HCT116 (cell line): ENCODE measurements around the gene KCNH5. TPM values are rescaled to one million over a fixed set of nuclear protein-coding genes. Genes with fewer than 3 reads are reported as not detected.

Source experiments
- ATAC-seq: fragments of 200-7000 bp; cut with Tn5 transposase; 2 replicates; pipeline ENCODE4 v1.9.1; 2020; ENCODE audit warnings: mild to moderate bottlenecking, moderate library complexity
- BruUV-seq: library from RNA; stranded (reverse); fragments of 400-500 nt; replicated peaks from 2 replicates; lab custom pipeline; 2021; lab: Mats Ljungman, UMichigan
- CTCF ChIA-PET: fragments of 300-600 bp; sonication (Branson Sonifier 250); formaldehyde crosslinking; loops from one replicate; lab custom pipeline; 2021; ENCODE audit warnings: antibody characterized with exemption; lab: Charles Lee
- POLR2A ChIA-PET: fragments of 300-600, 350-600 bp; sonication (Branson Sonifier 250); formaldehyde crosslinking; loops from one replicate; lab custom pipeline; 2021; ENCODE audit warnings: antibody characterized with exemption; lab: Charles Lee
- RAD21 ChIA-PET, 2 experiments: fragments of 300-600 bp; sonication (Branson Sonifier 250); formaldehyde crosslinking; loops; one replicate each; lab custom pipeline; 2023; ENCODE audit warnings: low total read pairs in 2 of 2; ENCODE audit not compliant: uncharacterized antibody in 2 of 2, unreplicated experiment in 2 of 2, low non-redundant PET in 1 of 2; lab: Charles Lee
- DNase-seq: peaks from one replicate; pipeline ENCODE4 v3.0.0-alpha.2; 2010; ENCODE audit warnings: low read depth, low spot score
- H2AFZ ChIP-seq: fragments of 200-600 bp; shearing (Covaris generic), sonication (generic); 2 replicates; pipeline ENCODE4 v1.6.1; 2017; ENCODE audit warnings: low read depth, mixed run types, mixed read lengths, antibody characterized with exemption, low read length; ENCODE audit not compliant: poor library complexity, severe bottlenecking
- H3K27ac ChIP-seq: 2 replicates; pipeline ENCODE4 v1.5.1; 2012; ENCODE audit warnings: low read depth, low read length
- H3K27me3 ChIP-seq: fragments of 200-600 bp; sonication (generic); 2 replicates; pipeline ENCODE4 v1.6.1; 2016; ENCODE audit warnings: mixed run types, low read length, mixed read lengths; ENCODE audit not compliant: insufficient read depth
- H3K36me3 ChIP-seq, 2 experiments: fragments of 200-500 bp in 1 of 2; fragments of 200-600 bp in 1 of 2; sonication (Bioruptor generic) in 1 of 2; sonication (generic) in 1 of 2; 2 replicates each; pipeline versions ENCODE4 v1.5.1 to v1.6.1; 2014 to 2016; ENCODE audit warnings: low read length in 2 of 2, inconsistent platforms in 1 of 2, mixed read lengths in 1 of 2, mixed run types in 1 of 2; ENCODE audit not compliant: insufficient read depth in 2 of 2, control insufficient read depth in 1 of 2
- H3K4me1 ChIP-seq, 2 experiments: fragments of 200-600 bp in 1 of 2; sonication (generic) in 1 of 2; 2 replicates each; pipeline versions ENCODE4 v1.5.1 to v1.6.1; 2012 to 2017; ENCODE audit warnings: low read length in 2 of 2, inconsistent platforms in 1 of 2, mild to moderate bottlenecking in 1 of 2, mixed read lengths in 1 of 2, mixed run types in 1 of 2, moderate library complexity in 1 of 2; ENCODE audit not compliant: insufficient read depth in 2 of 2, control insufficient read depth in 1 of 2
- H3K4me2 ChIP-seq: fragments of 200-600 bp; sonication (generic); 2 replicates; pipeline ENCODE4 v1.6.1; 2017; ENCODE audit warnings: mixed run types, low read length, mixed read lengths
- H3K4me3 ChIP-seq, 2 experiments: fragments of 200-600 bp in 1 of 2; sonication (generic) in 1 of 2; replicated peaks in 1 of 2; 2 replicates each; pipeline ENCODE4 v1.5.1; 2011 to 2016; ENCODE audit warnings: low read length in 2 of 2, control low read depth in 1 of 2, low read depth in 1 of 2, mild to moderate bottlenecking in 1 of 2, mixed read lengths in 1 of 2, mixed run types in 1 of 2
- H3K79me2 ChIP-seq: fragments of 200-600 bp; sonication (generic); 2 replicates; pipeline ENCODE4 v1.6.1; 2017; ENCODE audit warnings: mild to moderate bottlenecking, mixed run types, low read length, moderate library complexity, mixed read lengths; ENCODE audit not compliant: insufficient read depth
- H3K9ac ChIP-seq: fragments of 200-600 bp; sonication (generic); 2 replicates; pipeline ENCODE4 v1.6.1; 2016; ENCODE audit warnings: low read length, mixed read lengths
- H3K9me2 ChIP-seq: fragments of 200-600 bp; sonication (generic), shearing (Covaris generic); 2 replicates; pipeline ENCODE4 v1.6.1; 2017; ENCODE audit warnings: mixed run types, mild to moderate bottlenecking, moderate library complexity; ENCODE audit not compliant: insufficient read depth
- H3K9me3 ChIP-seq, 2 experiments: fragments of 200-500 bp in 1 of 2; fragments of 200-600 bp in 1 of 2; sonication (Bioruptor generic) in 1 of 2; sonication (generic) in 1 of 2; 2 replicates each; pipeline ENCODE4 v1.6.1; 2014 to 2017; ENCODE audit warnings: low read length in 2 of 2, mixed read lengths in 2 of 2, inconsistent platforms in 1 of 2, low read depth in 1 of 2, mild to moderate bottlenecking in 1 of 2, mixed run types in 1 of 2, moderate library complexity in 1 of 2; ENCODE audit not compliant: control insufficient read depth in 1 of 2, insufficient read depth in 1 of 2
- H4K20me1 ChIP-seq: fragments of 200-600 bp; sonication (generic), shearing (Covaris generic); 2 replicates; pipeline ENCODE4 v1.6.1; 2017; ENCODE audit warnings: mixed run types, mild to moderate bottlenecking, moderate library complexity; ENCODE audit not compliant: insufficient read depth
- CBX3 ChIP-seq: IDR thresholded peaks from 2 replicates; pipeline ENCODE4 v1.6.1; 2012; ENCODE audit warnings: low read depth
- EGR1 ChIP-seq: IDR thresholded peaks from 2 replicates; pipeline ENCODE4 v1.6.1; 2012; ENCODE audit warnings: low read depth
- EZH2phosphoT487 ChIP-seq: fragments of 200-600 bp; IDR thresholded peaks from 2 replicates; pipeline ENCODE4 v1.6.1; 2018; ENCODE audit warnings: antibody characterized with exemption, borderline replicate concordance
- FOSL1 ChIP-seq: IDR thresholded peaks from 2 replicates; pipeline ENCODE4 v1.6.1; 2012; ENCODE audit warnings: low read depth
- POLR2A ChIP-seq: IDR thresholded peaks from 2 replicates; pipeline ENCODE4 v1.7.0; 2011; ENCODE audit warnings: borderline replicate concordance; ENCODE audit not compliant: insufficient read depth, insufficient read length; ENCODE audit errors: extremely low read depth
- SIN3A ChIP-seq: IDR thresholded peaks from 2 replicates; pipeline ENCODE4 v1.6.1; 2012; ENCODE audit warnings: low read depth
- TCF7L2 ChIP-seq: IDR thresholded peaks from 2 replicates; pipeline ENCODE4 v1.7.0; 2011; ENCODE audit warnings: borderline replicate concordance, inconsistent platforms; ENCODE audit not compliant: insufficient read depth, insufficient read length; ENCODE audit errors: extremely low read depth
- ZNF274 ChIP-seq: fragments of 200-500 bp; sonication (Bioruptor generic); IDR thresholded peaks from 2 replicates; pipeline ENCODE4 v1.6.1; 2014; ENCODE audit warnings: mild to moderate bottlenecking, low read depth, low read length, inconsistent platforms
- intact Hi-C: fragments of 100-400 bp; cut with micrococcal nuclease; formaldehyde crosslinking; loops from 2 replicates; pipeline ENCODE4 v1.10.0; 2022
- total RNA-seq: library from RNA; stranded (reverse); gene quantifications from one replicate; pipeline ENCODE4 v1.2.1, GENCODE V29; 2021; ENCODE audit not compliant: unreplicated experiment
- TF ChIP-seq, protein P1 (sequence below): IDR thresholded peaks from 2 replicates; pipeline ENCODE4 v1.6.1; 2012
- TF ChIP-seq, protein P2 (sequence below), 3 experiments: fragments of 200-600 bp in 1 of 3; sonication (generic) in 1 of 3; IDR thresholded peaks in 2 of 3; conservative IDR thresholded peaks in 1 of 3; 2 replicates each; pipeline ENCODE4 v1.5.1; 2012 to 2017; ENCODE audit warnings: low read depth in 2 of 3, low read length in 2 of 3, antibody characterized with exemption in 1 of 3, borderline replicate concordance in 1 of 3, control low read depth in 1 of 3, mild to moderate bottlenecking in 1 of 3, mixed read lengths in 1 of 3, mixed run types in 1 of 3, moderate library complexity in 1 of 3; ENCODE audit not compliant: insufficient read depth in 1 of 3
- TF ChIP-seq, protein P3 (sequence below): IDR thresholded peaks from 2 replicates; pipeline ENCODE4 v1.6.1; 2012; ENCODE audit warnings: low read depth

Gene KCNH5
- total RNA-seq, 1 experiment from 2014 or later: not detected

DNA sequence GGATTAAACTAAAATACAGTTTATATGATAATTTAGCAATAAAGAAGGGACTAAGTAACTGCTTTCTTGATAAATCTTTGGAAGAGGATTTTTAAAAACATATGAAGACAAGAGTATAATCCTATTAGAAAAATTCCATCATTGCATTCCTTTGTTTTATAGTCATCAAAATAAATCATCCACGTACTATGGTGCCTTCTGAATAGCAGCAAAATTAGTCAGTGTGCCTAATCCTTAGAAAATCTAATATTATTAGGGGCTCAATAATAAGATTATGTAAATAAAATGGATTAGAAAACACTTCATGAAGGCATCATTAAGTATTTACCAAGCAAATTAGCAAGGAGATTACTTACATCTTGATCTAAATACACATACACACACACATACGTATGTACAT, 102.1 kb downstream of the KCNH5 start:
- Histone ChIP-seq H3K9me2 (no peaks in the 10 kb centered on the region), H4K20me1 (no peaks in the 10 kb centered on the region), H3K79me2 (no peaks in the 10 kb centered on the region), H3K27ac (no peak overlapping the region), H3K27me3 (no peaks in the 10 kb centered on the region), H3K36me3 (no peaks in the 10 kb centered on the region), H3K9me3 (peaks cover 0 to 6% of the 10 kb centered on the region in 2 experiments; a peak in 1 of 4 replicates), H3K9ac (no peak overlapping the region), H3K4me1 (no peaks in the 10 kb centered on the region), H3K4me2 (no peak overlapping the region), H2AFZ (no peak overlapping the region), H3K4me3 (no peak overlapping the region)
- DNase-seq (no peak), ATAC-seq (no peak)
- intact Hi-C loops: no loop called here
- TF ChIP-seq, protein P1, sequence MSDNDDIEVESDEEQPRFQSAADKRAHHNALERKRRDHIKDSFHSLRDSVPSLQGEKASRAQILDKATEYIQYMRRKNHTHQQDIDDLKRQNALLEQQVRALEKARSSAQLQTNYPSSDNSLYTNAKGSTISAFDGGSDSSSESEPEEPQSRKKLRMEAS: no peak
- no peak for TF ChIP-seq POLR2A
- ChIA-PET CTCF (no interaction called here), POLR2A (no interaction called here), RAD21 (no interaction called here)
- BruUV-seq: no TSS peak

DNA sequence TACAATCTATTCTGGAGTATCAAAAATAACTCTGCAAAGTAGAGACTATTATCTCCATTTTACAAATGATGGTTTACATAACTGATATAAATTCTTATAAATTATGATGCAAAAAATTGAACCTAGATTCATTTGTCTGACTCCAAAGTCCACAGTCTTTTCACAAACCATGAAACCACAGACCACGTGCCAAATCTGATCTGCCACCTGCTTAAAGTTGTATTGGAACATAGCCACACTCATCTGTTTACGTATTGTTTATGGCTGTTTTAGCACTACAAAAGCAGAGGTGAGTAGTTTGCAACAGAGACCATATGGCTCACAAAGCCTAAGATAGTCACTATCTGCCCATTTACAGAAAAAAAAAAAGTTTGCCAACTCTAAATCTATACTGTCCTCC, 105.3 kb downstream of the KCNH5 start:
- H3K4me1 ChIP-seq: no peaks in the 10 kb centered on the region
- H4K20me1 ChIP-seq: no peaks in the 10 kb centered on the region
- BruUV-seq: no TSS peak
- H3K4me3 ChIP-seq: no peak overlapping the region
- H3K27me3 ChIP-seq: no peaks in the 10 kb centered on the region
- no peaks in the 10 kb centered on the region for H3K9me2 ChIP-seq
- no peak overlapping the region for H3K4me2 ChIP-seq
- no peak overlapping the region for H2AFZ ChIP-seq
- H3K36me3 ChIP-seq: no peaks in the 10 kb centered on the region
- no peak for TF ChIP-seq TCF7L2
- TF ChIP-seq, protein P2, sequence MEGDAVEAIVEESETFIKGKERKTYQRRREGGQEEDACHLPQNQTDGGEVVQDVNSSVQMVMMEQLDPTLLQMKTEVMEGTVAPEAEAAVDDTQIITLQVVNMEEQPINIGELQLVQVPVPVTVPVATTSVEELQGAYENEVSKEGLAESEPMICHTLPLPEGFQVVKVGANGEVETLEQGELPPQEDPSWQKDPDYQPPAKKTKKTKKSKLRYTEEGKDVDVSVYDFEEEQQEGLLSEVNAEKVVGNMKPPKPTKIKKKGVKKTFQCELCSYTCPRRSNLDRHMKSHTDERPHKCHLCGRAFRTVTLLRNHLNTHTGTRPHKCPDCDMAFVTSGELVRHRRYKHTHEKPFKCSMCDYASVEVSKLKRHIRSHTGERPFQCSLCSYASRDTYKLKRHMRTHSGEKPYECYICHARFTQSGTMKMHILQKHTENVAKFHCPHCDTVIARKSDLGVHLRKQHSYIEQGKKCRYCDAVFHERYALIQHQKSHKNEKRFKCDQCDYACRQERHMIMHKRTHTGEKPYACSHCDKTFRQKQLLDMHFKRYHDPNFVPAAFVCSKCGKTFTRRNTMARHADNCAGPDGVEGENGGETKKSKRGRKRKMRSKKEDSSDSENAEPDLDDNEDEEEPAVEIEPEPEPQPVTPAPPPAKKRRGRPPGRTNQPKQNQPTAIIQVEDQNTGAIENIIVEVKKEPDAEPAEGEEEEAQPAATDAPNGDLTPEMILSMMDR (IDR thresholded peaks at IDR 0.05 in 2 of 3, conservative IDR thresholded peaks at IDR 0.05 in 1 of 3; ENCODE audit: borderline replicate concordance in 1 of 3, insufficient read depth in 1 of 3, low read depth in 2 of 3, low read length in 2 of 3): no peak
- TF ChIP-seq, protein P1: no peak
- TF ChIP-seq EZH2phosphoT487: no peak
- TF ChIP-seq CBX3: no peak
- TF ChIP-seq SIN3A: no peak
- TF ChIP-seq ZNF274: no peak
- TF ChIP-seq, protein P3, sequence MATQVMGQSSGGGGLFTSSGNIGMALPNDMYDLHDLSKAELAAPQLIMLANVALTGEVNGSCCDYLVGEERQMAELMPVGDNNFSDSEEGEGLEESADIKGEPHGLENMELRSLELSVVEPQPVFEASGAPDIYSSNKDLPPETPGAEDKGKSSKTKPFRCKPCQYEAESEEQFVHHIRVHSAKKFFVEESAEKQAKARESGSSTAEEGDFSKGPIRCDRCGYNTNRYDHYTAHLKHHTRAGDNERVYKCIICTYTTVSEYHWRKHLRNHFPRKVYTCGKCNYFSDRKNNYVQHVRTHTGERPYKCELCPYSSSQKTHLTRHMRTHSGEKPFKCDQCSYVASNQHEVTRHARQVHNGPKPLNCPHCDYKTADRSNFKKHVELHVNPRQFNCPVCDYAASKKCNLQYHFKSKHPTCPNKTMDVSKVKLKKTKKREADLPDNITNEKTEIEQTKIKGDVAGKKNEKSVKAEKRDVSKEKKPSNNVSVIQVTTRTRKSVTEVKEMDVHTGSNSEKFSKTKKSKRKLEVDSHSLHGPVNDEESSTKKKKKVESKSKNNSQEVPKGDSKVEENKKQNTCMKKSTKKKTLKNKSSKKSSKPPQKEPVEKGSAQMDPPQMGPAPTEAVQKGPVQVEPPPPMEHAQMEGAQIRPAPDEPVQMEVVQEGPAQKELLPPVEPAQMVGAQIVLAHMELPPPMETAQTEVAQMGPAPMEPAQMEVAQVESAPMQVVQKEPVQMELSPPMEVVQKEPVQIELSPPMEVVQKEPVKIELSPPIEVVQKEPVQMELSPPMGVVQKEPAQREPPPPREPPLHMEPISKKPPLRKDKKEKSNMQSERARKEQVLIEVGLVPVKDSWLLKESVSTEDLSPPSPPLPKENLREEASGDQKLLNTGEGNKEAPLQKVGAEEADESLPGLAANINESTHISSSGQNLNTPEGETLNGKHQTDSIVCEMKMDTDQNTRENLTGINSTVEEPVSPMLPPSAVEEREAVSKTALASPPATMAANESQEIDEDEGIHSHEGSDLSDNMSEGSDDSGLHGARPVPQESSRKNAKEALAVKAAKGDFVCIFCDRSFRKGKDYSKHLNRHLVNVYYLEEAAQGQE: no peak
- no peak for TF ChIP-seq FOSL1
- TF ChIP-seq EGR1: no peak
- no peak overlapping the region for H3K9ac ChIP-seq
- intact Hi-C loops: no loop called here
- no peak for DNase-seq
- no peaks in the 10 kb centered on the region for H3K79me2 ChIP-seq
- H3K27ac ChIP-seq: no peak overlapping the region
- ChIA-PET POLR2A (no interaction called here), CTCF (no interaction called here), RAD21 (no interaction called here)
- no peak for ATAC-seq
- peaks cover 0 to 10% of the 10 kb centered on the region in 2 experiments; a peak in 1 of 4 replicates for H3K9me3 ChIP-seq
